Activated naive CD8-positive, alpha-beta T cell (primary cell): ENCODE measurements around the gene CFAP251.
"Not testable (repeated sequence)": the region's sequence is repeated elsewhere in the genome, so short reads cannot be mapped to it uniquely, and the experiment has no call there.

Experiments
- H3K27ac Mint-ChIP-seq: one replicate; pipeline ENCODE4 v1.8.0; 2021; ENCODE audit warnings: mixed read lengths
- H3K27me3 Mint-ChIP-seq: one replicate; pipeline ENCODE4 v1.8.0; 2021; ENCODE audit warnings: mixed read lengths
- H3K36me3 Mint-ChIP-seq: one replicate; pipeline ENCODE4 v1.8.0; 2021; ENCODE audit warnings: mixed read lengths
- H3K4me1 Mint-ChIP-seq: one replicate; pipeline ENCODE4 v1.8.0; 2021; ENCODE audit warnings: low read depth, mixed read lengths
- H3K4me3 Mint-ChIP-seq: one replicate; pipeline ENCODE4 v1.8.0; 2021; ENCODE audit warnings: mild to moderate bottlenecking, mixed read lengths
- H3K9me3 Mint-ChIP-seq: one replicate; pipeline ENCODE4 v1.8.0; 2021; ENCODE audit warnings: low read depth, mixed read lengths

CFAP251 gene

GRCh38 chr12:122028905-122029560, 110.6 kb downstream of the CFAP251 start:
- H3K4me3 Mint-ChIP-seq: no peak overlapping the region
- H3K27ac Mint-ChIP-seq: no peak overlapping the region
- peaks cover 9% of the 10 kb centered on the region for H3K4me1 Mint-ChIP-seq
- no peaks in the 10 kb centered on the region for H3K27me3 Mint-ChIP-seq
- H3K36me3 Mint-ChIP-seq: no peaks in the 10 kb centered on the region
- no peaks in the 10 kb centered on the region for H3K9me3 Mint-ChIP-seq

GRCh38 chr12:122029620-122030423, 111.4 kb downstream of the CFAP251 start:
- H3K4me1 Mint-ChIP-seq: peaks cover 9% of the 10 kb centered on the region
- H3K9me3 Mint-ChIP-seq: no peaks in the 10 kb centered on the region
- H3K27ac Mint-ChIP-seq: no peak overlapping the region
- no peaks in the 10 kb centered on the region for H3K36me3 Mint-ChIP-seq
- H3K27me3 Mint-ChIP-seq: no peaks in the 10 kb centered on the region
- no peak overlapping the region for H3K4me3 Mint-ChIP-seq

DNA sequence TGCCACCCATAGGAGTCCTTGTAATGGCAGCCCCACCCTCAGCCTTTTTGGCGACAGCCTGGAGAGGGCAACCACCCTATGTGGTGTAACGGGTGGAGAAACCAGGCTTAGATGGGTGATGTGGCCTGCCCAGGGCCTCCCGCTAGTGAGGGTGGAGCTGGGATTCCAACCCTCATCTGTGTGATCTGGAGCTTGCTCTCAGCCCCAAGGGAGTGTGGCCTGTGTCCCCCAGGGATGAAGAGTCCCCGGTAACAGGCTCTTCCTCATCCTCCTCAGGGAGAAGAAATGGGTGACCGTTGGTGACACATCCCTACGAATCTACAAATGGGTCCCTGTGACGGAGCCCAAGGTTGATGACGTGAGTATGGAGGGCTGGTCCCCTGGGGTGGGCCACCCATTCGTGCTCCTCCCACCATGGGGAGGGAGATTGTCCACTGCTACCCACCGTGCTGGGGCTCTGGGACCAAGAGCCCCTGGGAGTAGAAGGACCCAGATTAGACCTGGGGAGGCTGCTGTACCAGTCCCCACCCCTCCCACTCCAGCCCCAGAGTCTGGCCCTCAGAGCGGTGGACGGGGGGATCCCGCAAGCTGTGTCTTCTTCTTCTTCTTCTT, 112.1 kb downstream of the CFAP251 start:
- no peak overlapping the region for H3K27ac Mint-ChIP-seq
- H3K36me3 Mint-ChIP-seq: no peaks in the 10 kb centered on the region
- H3K4me3 Mint-ChIP-seq: no peak overlapping the region
- peaks cover 9% of the 10 kb centered on the region for H3K4me1 Mint-ChIP-seq
- no peaks in the 10 kb centered on the region for H3K9me3 Mint-ChIP-seq
- no peaks in the 10 kb centered on the region for H3K27me3 Mint-ChIP-seq

GRCh38 chr12:122031342-122032216, 113.2 kb downstream of the CFAP251 start:
- H3K36me3 Mint-ChIP-seq: no peaks in the 10 kb centered on the region
- no peaks in the 10 kb centered on the region for H3K27me3 Mint-ChIP-seq
- peaks cover 9% of the 10 kb centered on the region for H3K4me1 Mint-ChIP-seq
- H3K27ac Mint-ChIP-seq: no peak overlapping the region
- no peak overlapping the region for H3K4me3 Mint-ChIP-seq
- no peaks in the 10 kb centered on the region for H3K9me3 Mint-ChIP-seq

GRCh38 chr12:122032580-122032979, 114.2 kb downstream of the CFAP251 start:
- no peak overlapping the region for H3K27ac Mint-ChIP-seq
- H3K4me1 Mint-ChIP-seq: peaks cover 5% of the 10 kb centered on the region

DNA sequence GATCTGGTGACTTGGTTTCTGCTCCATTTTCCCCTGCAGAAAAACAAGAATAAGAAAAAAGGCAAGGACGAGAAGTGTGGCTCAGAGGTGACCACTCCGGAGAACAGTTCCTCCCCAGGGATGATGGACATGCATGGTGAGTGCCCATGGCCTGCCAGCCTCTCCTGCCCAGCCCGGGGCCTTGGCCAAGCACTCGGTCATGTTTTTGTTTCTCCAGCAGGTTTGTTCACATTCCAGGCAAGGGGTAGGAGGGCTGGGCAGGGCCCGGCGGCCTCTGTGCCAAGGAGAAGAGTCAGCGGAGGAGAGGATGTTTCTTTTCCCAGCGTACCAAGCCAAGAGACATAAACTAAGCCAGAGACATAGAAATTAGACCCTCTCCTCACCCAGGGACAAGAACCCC, 116.9 kb downstream of the CFAP251 start:
- no peaks in the 10 kb centered on the region for H3K36me3 Mint-ChIP-seq
- H3K27ac Mint-ChIP-seq: no peak overlapping the region
- H3K4me1 Mint-ChIP-seq: no peaks in the 10 kb centered on the region
- no peaks in the 10 kb centered on the region for H3K27me3 Mint-ChIP-seq
- no peak overlapping the region for H3K4me3 Mint-ChIP-seq
- no peaks in the 10 kb centered on the region for H3K9me3 Mint-ChIP-seq

More at GRCh38 chr12:122032580-122032979, 114.2 kb downstream of the CFAP251 start:
- H3K9me3 Mint-ChIP-seq: no peaks in the 10 kb centered on the region
- no peaks in the 10 kb centered on the region for H3K36me3 Mint-ChIP-seq
- H3K27me3 Mint-ChIP-seq: no peaks in the 10 kb centered on the region
- no peak overlapping the region for H3K4me3 Mint-ChIP-seq

DNA sequence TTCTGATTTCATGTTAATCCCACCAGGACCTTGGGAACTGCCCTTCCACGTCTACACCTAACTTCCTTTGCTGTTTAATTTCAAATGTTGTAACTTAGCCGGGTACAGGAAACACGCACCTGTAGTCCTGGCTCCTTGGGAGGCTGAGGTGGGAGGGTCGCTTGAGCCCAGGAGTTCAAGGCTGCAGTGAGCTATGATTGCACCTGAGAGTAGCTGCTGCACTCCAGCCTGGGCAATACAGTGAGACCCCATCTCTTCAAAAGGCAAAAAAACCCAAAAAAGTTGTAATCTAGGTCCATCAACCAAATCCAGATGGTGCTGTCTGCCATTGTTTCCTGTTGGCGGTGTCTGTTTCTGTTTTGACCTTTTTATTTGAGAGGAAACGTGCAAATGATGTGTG, 117.8 kb downstream of the CFAP251 start:
- H3K4me1 Mint-ChIP-seq: no peaks in the 10 kb centered on the region
- no peaks in the 10 kb centered on the region for H3K36me3 Mint-ChIP-seq
- no peaks in the 10 kb centered on the region for H3K27me3 Mint-ChIP-seq
- no peaks in the 10 kb centered on the region for H3K9me3 Mint-ChIP-seq
- no peak overlapping the region for H3K4me3 Mint-ChIP-seq
- H3K27ac Mint-ChIP-seq: no peak overlapping the region

GRCh38 chr12:122040579-122041386, 122.4 kb downstream of the CFAP251 start:
- no peaks in the 10 kb centered on the region for H3K9me3 Mint-ChIP-seq
- no peaks in the 10 kb centered on the region for H3K36me3 Mint-ChIP-seq
- H3K27me3 Mint-ChIP-seq: no peaks in the 10 kb centered on the region
- no peak overlapping the region for H3K4me3 Mint-ChIP-seq
- no peak overlapping the region for H3K27ac Mint-ChIP-seq
- H3K4me1 Mint-ChIP-seq: no peaks in the 10 kb centered on the region

- H3K9me3 Mint-ChIP-seq, H3K27me3 Mint-ChIP-seq, H3K36me3 Mint-ChIP-seq, H3K4me1 Mint-ChIP-seq, H3K27ac Mint-ChIP-seq, H3K4me3 Mint-ChIP-seq: not testable (repeated sequence)
These were observed 123.1 kb downstream of the CFAP251 start for GRCh38 chr12:122041458-122041857.

GRCh38 chr12:122042910-122043309, 124.5 kb downstream of the CFAP251 start:
- H3K4me3 Mint-ChIP-seq: no peak overlapping the region
- H3K27ac Mint-ChIP-seq: no peak overlapping the region
- H3K36me3 Mint-ChIP-seq: no peaks in the 10 kb centered on the region
- no peaks in the 10 kb centered on the region for H3K27me3 Mint-ChIP-seq
- H3K9me3 Mint-ChIP-seq: no peaks in the 10 kb centered on the region
- H3K4me1 Mint-ChIP-seq: no peaks in the 10 kb centered on the region

GRCh38 chr12:122043476-122043875, 125.1 kb downstream of the CFAP251 start:
- Mint-ChIP-seq H3K27me3 (no peaks in the 10 kb centered on the region), H3K4me3 (no peak overlapping the region), H3K9me3 (no peaks in the 10 kb centered on the region), H3K36me3 (no peaks in the 10 kb centered on the region), H3K4me1 (no peaks in the 10 kb centered on the region), H3K27ac (no peak overlapping the region)

DNA sequence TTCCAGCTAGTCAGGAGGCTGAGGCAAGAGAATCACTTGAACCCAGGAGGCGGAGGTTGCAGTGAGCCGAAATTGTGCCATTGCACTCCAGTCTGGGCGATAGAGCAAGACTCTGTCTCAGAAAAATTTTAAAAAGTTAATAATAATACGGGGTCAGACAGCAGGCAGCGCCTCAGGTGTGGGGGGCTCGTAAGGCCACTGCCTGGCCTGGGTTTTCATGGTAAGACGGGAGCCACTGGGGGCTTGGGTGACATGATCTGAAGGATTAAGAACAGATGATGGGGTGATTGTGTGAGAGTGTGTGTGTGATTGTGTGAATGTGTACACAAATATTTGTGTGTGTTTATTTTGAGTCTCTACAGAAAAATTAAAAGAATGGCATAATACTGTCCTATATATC, 126.9 kb downstream of the CFAP251 start:
- Mint-ChIP-seq H3K4me3 (no peak overlapping the region), H3K27ac (no peak overlapping the region), H3K9me3 (no peaks in the 10 kb centered on the region), H3K27me3 (no peaks in the 10 kb centered on the region), H3K36me3 (no peaks in the 10 kb centered on the region), H3K4me1 (no peaks in the 10 kb centered on the region)

GRCh38 chr12:122046145-122046544, 127.8 kb downstream of the CFAP251 start:
- Mint-ChIP-seq H3K4me1 (no peaks in the 10 kb centered on the region), H3K36me3 (no peaks in the 10 kb centered on the region), H3K9me3 (no peaks in the 10 kb centered on the region), H3K27ac (no peak overlapping the region), H3K4me3 (no peak overlapping the region), H3K27me3 (no peaks in the 10 kb centered on the region)

- no peaks in the 10 kb centered on the region for H3K4me1 Mint-ChIP-seq
- no peak overlapping the region for H3K4me3 Mint-ChIP-seq
- no peaks in the 10 kb centered on the region for H3K9me3 Mint-ChIP-seq
- no peaks in the 10 kb centered on the region for H3K27me3 Mint-ChIP-seq
- H3K36me3 Mint-ChIP-seq: no peaks in the 10 kb centered on the region
- no peak overlapping the region for H3K27ac Mint-ChIP-seq
These were observed 129.8 kb downstream of the CFAP251 start for GRCh38 chr12:122048151-122048550.
